OCI-LY7 (cell line): Measurements from ENCODE around the gene UBE2S. TPM values are rescaled to one million over a fixed set of nuclear protein-coding genes. Genes with fewer than 3 reads are reported as not detected.
"Not testable (repeated sequence)": the region's sequence is repeated elsewhere in the genome, so short reads cannot be mapped to it uniquely, and the experiment has no call there.

ENCODE experiments used
- BruUV-seq: library from RNA; stranded (reverse); fragments of 400-500 nt; replicated peaks from 2 replicates; lab custom pipeline; 2021; lab: Mats Ljungman, UMichigan
- CTCF ChIA-PET: fragments of 300-600 bp; sonication (Branson Sonifier 250); formaldehyde crosslinking; loops from one replicate; lab custom pipeline; 2022; ENCODE audit warnings: antibody characterized with exemption; ENCODE audit not compliant: unreplicated experiment; lab: Charles Lee
- POLR2A ChIA-PET: fragments of 300-600 bp; sonication (Branson Sonifier 250); formaldehyde crosslinking; loops from one replicate; lab custom pipeline; 2022; ENCODE audit warnings: antibody characterized with exemption; lab: Charles Lee
- DNase-seq: peaks from one replicate; pipeline ENCODE4 v3.0.0-alpha.2; 2015; ENCODE audit warnings: low spot score
- H2AFZ ChIP-seq: fragments of 200-600 bp; sonication (generic), shearing (Covaris generic); 2 replicates; pipeline ENCODE4 v1.6.1; 2014; ENCODE audit warnings: mild to moderate bottlenecking, antibody characterized with exemption, low read length, moderate library complexity
- H3K27ac ChIP-seq: fragments of 200-600 bp; sonication (generic); 2 replicates; pipeline ENCODE4 v1.5.1; 2014; ENCODE audit warnings: mixed run types, low read depth, mild to moderate bottlenecking, moderate library complexity, low read length, inconsistent platforms; ENCODE audit not compliant: poor library complexity, severe bottlenecking
- H3K36me3 ChIP-seq: fragments of 200-600 bp; sonication (generic); 2 replicates; pipeline ENCODE4 v1.6.1; 2014; ENCODE audit warnings: mild to moderate bottlenecking, antibody characterized with exemption, low read length, moderate library complexity, mixed read lengths; ENCODE audit not compliant: insufficient read depth
- H3K4me1 ChIP-seq: fragments of 200-600 bp; sonication (generic); 2 replicates; pipeline ENCODE4 v1.5.1; 2014; ENCODE audit warnings: mild to moderate bottlenecking, low read length; ENCODE audit not compliant: insufficient read depth, poor library complexity, severe bottlenecking
- H3K4me2 ChIP-seq: fragments of 200-600 bp; sonication (generic); 2 replicates; pipeline ENCODE4 v1.6.1; 2014; ENCODE audit warnings: mild to moderate bottlenecking, low read length
- H3K4me3 ChIP-seq: fragments of 200-600 bp; sonication (generic); 2 replicates; pipeline ENCODE4 v1.5.1; 2014; ENCODE audit warnings: mild to moderate bottlenecking, low read depth, low read length; ENCODE audit not compliant: poor library complexity, severe bottlenecking
- H3K79me2 ChIP-seq: fragments of 200-600 bp; sonication (generic); 2 replicates; pipeline ENCODE4 v1.6.1; 2016; ENCODE audit warnings: low read depth, mild to moderate bottlenecking, low read length, moderate library complexity, mixed read lengths; ENCODE audit not compliant: insufficient read depth
- H3K9me2 ChIP-seq: fragments of 200-600 bp; sonication (generic); 2 replicates; pipeline ENCODE4 v1.6.1; 2016; ENCODE audit warnings: mild to moderate bottlenecking, low read length, mixed read lengths; ENCODE audit not compliant: insufficient read depth
- H3K9me3 ChIP-seq: fragments of 200-600 bp; sonication (generic); 2 replicates; pipeline ENCODE4 v1.6.1; 2014; ENCODE audit warnings: mild to moderate bottlenecking, mixed run types, low read length, mixed read lengths
- H4K20me1 ChIP-seq: fragments of 200-600 bp; sonication (generic); 2 replicates; pipeline ENCODE4 v1.6.1; 2014; ENCODE audit warnings: mild to moderate bottlenecking, antibody characterized with exemption, low read length, moderate library complexity, mixed read lengths; ENCODE audit not compliant: insufficient read depth
- CTCF ChIP-seq: fragments of 200-600 bp; sonication (generic); conservative IDR thresholded peaks from 2 replicates; pipeline ENCODE4 v1.5.1; 2014; ENCODE audit warnings: mild to moderate bottlenecking, antibody characterized with exemption, low read length, moderate library complexity, mixed read lengths
- EZH2phosphoT487 ChIP-seq: fragments of 200-600 bp; sonication (generic); IDR thresholded peaks from 2 replicates; pipeline ENCODE4 v1.6.1; 2018; ENCODE audit warnings: low read depth, borderline replicate concordance, mild to moderate bottlenecking, mixed run types, antibody characterized with exemption, low read length, moderate library complexity, mixed read lengths
- intact Hi-C: fragments of 100-400 bp; cut with micrococcal nuclease; formaldehyde crosslinking; loops from one replicate; pipeline ENCODE4 v1.10.0; 2022; ENCODE audit not compliant: unreplicated experiment
- total RNA-seq, 2 experiments: library from RNA; depleted of rRNA in 1 of 2; stranded (reverse); fragments of >200 nt in 1 of 2; shearing (Covaris generic) in 1 of 2; gene quantifications; 2 replicates each; pipeline ENCODE4 v1.2.3, GENCODE V29; 2014 to 2022

Gene UBE2S
- total RNA-seq, 2 experiments from 2014 or later: 285 to 682 TPM

DNA sequence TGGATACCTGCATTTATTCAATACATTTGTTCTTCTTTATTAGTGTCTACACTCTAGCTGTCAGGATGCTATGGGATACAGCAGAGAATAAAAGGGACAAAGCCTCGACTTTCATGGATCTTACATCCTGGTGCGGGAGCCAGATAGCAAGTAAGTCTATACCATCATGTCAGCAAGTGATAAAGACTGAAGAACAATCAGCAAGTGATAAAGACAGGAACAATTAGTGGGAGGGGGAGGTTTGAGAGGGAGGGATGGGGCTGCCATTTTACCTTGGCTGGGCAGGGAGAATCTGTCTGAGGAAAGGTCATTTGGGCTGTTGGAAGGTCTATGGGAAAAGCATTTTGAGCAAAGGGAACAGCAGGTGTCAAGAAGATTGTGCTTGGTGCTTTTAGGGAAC, 2.6 kb upstream of the UBE2S start:
- Histone ChIP-seq H3K36me3 (peaks cover 23% of the 10 kb centered on the region), H3K4me1 (peaks cover 22% of the 10 kb centered on the region), H3K4me2 (no peak overlapping the region), H3K4me3 (no peak overlapping the region), H3K9me3 (peaks cover 21% of the 10 kb centered on the region; the same call in 1 of the 2 replicates), H3K79me2 (peaks cover 24% of the 10 kb centered on the region), H3K27ac (no peak overlapping the region), H4K20me1 (peaks cover 20% of the 10 kb centered on the region), H3K9me2 (no peaks in the 10 kb centered on the region), H2AFZ (no peak overlapping the region)
- intact Hi-C loops: no loop called here
- DNase-seq: no peak
- CTCF ChIA-PET: no interaction called here
- POLR2A ChIA-PET: interaction anchor here (0.6 kb wide), 1 partner anchor 175 kb away, joined by 3 read pairs; no protein-coding TSS in a partner anchor
- TF ChIP-seq CTCF: no peak
- no peak for TF ChIP-seq EZH2phosphoT487
- BruUV-seq: no TSS peak

DNA sequence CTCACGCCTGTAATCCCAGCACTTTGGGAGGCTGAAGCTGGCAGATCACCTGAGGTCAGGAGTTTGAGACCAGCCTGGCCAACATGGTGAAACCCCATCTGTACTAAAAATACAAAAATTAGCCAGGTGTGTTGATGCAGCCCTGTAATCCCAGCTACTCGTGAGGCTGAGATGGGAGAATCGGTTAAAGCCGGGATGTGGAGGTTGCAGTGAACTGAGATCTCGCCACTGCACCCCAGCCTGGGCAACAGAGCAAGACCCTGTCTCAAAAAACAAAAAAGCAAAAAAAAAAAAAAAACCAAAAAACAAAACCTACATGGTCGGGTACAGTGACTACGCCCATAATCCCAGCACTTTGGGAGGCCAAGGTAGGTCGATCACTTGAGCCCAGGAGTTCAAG, 1.6 kb upstream of the UBE2S start:
- Histone ChIP-seq H3K79me2 (peaks cover 32% of the 10 kb centered on the region), H3K9me3 (peaks cover 21% of the 10 kb centered on the region; the same call in 1 of the 2 replicates), H3K4me1 (peaks cover 28% of the 10 kb centered on the region), H3K36me3 (peaks cover 31% of the 10 kb centered on the region), H4K20me1 (peaks cover 20% of the 10 kb centered on the region), H3K27ac (peak overlapping the region; percentile 92)
- H2AFZ ChIP-seq, H3K9me2 ChIP-seq, CTCF ChIA-PET, H3K4me2 ChIP-seq, H3K4me3 ChIP-seq, intact Hi-C loops, BruUV-seq, DNase-seq: not testable (repeated sequence)
- POLR2A ChIA-PET: interaction anchor here (0.6 to 0.7 kb wide), 3 partner anchors 54 to 281 kb away, joined by 3 to 5 read pairs (median 3); no protein-coding TSS in a partner anchor

DNA sequence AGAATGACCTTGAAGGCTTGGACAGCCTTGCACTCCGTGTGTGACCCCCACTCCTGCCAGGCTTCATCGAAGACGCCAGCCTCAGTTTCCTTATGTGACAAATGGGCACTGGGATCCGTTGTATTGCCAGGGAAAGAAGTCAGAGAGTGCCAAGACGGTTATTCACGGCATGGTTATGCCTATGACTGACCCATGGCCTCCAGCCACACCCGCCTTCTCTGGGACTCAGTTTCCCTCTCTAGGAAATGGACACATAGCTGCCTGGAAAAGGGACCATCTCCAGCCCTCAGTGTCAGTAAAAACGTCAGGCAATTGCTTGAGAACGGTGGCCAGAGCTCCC, 915 bp upstream of the UBE2S start:
- Histone ChIP-seq H3K4me2 (peak overlapping the region; percentile 53), H3K4me1 (peaks cover 32% of the 10 kb centered on the region), H3K27ac (peak overlapping the region; percentile 92), H3K36me3 (peaks cover 37% of the 10 kb centered on the region), H3K9me3 (peaks cover 21% of the 10 kb centered on the region; the same call in 1 of the 2 replicates), H3K4me3 (peak overlapping the region; percentile 41), H2AFZ (peak overlapping the region; percentile 53; the same call in 1 of the 2 replicates), H4K20me1 (peaks cover 20% of the 10 kb centered on the region), H3K9me2 (no peaks in the 10 kb centered on the region), H3K79me2 (peaks cover 36% of the 10 kb centered on the region)
- no peak for DNase-seq
- CTCF ChIA-PET: no interaction called here
- TF ChIP-seq CTCF (no peak), EZH2phosphoT487 (no peak)
- POLR2A ChIA-PET: no interaction called here
- TSS peak; percentile 94 for BruUV-seq
- intact Hi-C loops: no loop called here
